Cerebellar nuclear complex (tissue), 1 donor: ENCODE data around the gene ZNF892.
"Not testable (repeated sequence)": the region's sequence is repeated elsewhere in the genome, so short reads cannot be mapped to it uniquely, and the experiment has no call there.

Experiments
- DNase-seq, 2 experiments: peaks; one replicate each; lab custom pipeline; 2025; lab: John Stamatoyannopoulos, UW

ZNF892 gene

GRCh38 chr2:95225658-95226057 is 18.3 kb downstream of the ZNF892 start:
- no peak for DNase-seq

GRCh38 chr2:95231723-95232122 is 24.4 kb downstream of the ZNF892 start:
- DNase-seq: no peak

DNA sequence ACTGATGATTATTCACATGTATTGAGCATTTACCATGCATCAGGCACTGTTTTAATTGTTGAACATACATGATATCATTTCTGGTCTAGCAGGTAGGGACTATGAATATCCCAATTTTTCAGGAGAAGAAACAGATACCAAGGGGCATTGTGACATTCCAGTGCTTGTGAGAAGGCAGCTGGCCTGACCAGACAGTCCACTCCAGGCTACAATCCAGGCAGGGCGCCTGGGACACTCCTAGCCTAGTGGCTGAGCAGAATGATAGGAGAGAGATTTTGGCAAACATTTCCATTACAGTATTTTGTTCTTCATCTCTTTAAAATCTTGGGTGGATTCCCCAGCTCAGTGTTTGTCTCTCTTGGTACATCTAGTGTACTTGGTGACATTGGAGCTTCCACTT is 24.9 kb downstream of the ZNF892 start:
- DNase-seq: no peak

DNA sequence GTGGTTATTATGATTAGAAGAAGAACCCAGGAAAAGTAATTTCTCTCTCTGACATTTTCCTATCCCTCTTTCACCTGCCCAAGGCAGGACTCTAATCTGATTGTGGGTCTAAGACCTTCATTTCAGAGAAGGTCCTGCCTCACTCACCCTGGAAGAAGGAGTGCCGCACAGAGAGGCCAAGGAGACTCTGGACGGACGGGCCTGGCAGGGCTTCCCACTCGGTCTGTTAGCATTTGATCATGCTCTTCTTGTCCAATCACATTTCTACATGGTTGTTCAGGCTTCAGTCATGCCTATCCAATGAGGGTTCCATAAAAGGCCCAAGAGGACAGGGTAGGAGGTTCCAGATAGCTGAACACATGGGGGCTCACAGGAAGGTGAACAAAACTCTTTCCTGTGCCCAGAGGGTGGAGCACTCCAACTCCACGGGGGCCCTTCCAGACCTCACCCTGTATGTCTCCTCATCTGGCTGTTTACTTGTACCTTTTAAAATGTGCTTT is 27.0 kb downstream of the ZNF892 start:
- no peak for DNase-seq

GRCh38 chr2:95234816-95235215 is 27.5 kb downstream of the ZNF892 start:
- no peak for DNase-seq

GRCh38 chr2:95238131-95238530 is 30.8 kb downstream of the ZNF892 start:
- no peak for DNase-seq

- DNase-seq: no peak
Measured at GRCh38 chr2:95240091-95240490, 32.8 kb downstream of the ZNF892 start.

DNA sequence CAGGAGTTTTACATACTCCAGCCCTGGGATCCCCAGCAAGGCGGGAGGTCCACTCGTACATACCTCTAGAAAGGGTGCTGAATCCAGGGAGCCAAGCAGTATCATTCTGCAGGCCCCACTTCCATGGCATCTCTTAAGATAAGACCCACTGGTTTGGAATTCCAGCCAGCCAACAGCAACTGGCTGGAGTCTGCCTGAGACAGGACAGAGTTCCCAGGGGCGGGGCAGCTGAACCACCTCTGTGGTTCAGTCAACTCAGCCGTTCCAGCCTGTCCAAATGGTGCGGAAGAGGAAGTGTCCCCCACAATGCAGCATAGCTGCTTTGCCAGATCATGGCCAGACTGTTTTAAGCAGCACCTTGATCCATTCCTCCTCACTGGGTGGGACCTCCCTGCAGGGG is 33.2 kb downstream of the ZNF892 start:
- DNase-seq: no peak

DNA sequence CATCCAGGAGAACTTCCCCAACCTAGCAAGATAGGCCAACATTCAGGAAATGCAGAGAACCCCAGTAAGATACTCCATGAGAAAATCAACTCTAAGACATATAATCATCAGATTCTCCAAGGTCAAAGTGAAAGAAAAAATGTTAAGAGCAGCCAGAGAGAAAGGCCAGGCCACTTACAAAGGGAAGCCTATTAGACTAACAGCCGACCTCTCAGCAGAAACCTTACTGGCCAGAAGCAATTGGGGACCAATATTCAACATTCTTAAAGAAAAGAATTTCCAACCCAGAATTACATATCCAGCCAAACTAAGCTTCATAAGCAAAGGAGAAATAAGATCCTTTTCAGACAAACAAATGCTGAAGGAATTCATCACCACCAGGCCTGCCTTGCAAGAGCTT is 34.8 kb downstream of the ZNF892 start:
- not testable (repeated sequence) for DNase-seq
